Activated CD4-positive, alpha-beta T cell treated with anti-CD3 and anti-CD28 coated beads, Interleukin-10, Interleukin-2, amounts not matched to agents 100 ng/mL and 50 ng/mL, durations not matched to agents 16 hours and 8 hours (primary cell): ENCODE results near the gene PLEKHA8.
"Not testable (repeated sequence)": the region's sequence is repeated elsewhere in the genome, so short reads cannot be mapped to it uniquely, and the experiment has no call there.

Source experiments
- DNase-seq: peaks from one replicate; pipeline ENCODE4 v3.0.0-alpha.2; 2020

Gene PLEKHA8

GRCh38 chr7:30068117-30068516 lies 39.9 kb downstream of the PLEKHA8 start:
- DNase-seq, result no peak

DNA sequence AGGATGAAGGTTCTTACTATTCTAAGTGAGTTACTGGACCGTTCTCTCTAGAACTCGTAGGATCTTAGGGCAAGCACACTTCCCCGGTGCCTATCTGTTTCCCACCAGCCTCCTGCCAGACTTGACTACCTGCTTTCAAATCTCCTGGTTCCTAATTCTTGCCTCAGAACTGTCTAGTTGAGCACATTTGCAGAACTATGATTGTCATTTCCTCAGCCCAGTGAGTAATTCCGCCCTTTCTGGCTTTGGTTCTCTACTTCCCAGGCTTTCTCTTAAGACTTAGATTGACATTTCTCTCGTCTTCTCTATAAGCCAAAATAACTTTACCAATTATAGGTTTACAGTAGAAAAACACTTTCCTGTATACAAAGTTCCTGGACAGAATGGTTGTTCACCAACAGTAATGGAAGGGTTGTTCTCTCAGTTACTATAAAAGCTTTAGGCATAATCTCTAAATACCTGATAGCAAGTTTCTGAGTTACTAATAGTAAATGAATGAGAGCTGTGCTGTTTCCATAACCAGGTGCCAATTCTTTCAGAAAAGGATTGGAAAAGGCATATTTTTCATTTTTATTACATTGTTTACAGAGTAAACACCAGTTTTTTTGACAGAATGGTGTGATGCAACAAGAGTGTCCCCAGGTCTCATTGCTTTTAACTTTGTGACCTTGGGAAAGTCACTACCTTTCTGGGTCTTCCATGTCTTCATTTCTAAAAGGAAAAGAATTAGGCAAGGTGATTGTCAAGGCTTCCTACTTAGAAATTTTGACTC lies 41.1 kb downstream of the PLEKHA8 start:
- DNase-seq, result no peak

DNA sequence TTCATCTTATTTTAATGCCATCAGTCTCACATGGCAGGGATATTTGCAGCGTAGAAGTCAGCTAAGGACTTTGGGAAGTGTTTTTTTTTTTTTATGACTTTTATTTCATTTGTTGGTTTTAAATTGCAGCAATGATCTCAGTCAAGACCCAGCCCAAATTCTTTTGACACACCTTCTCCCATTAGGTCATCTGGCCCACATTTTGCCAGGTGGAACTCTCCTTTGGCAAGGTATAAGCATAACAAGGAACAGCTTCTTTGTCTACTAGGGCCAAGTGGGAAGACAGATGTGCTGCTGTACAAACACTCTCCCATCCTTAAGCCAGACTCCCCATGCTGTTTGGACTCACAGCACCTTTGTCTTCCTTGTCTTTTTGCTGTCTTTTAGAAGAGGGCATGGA lies 41.8 kb downstream of the PLEKHA8 start:
- DNase-seq, result no peak

DNA sequence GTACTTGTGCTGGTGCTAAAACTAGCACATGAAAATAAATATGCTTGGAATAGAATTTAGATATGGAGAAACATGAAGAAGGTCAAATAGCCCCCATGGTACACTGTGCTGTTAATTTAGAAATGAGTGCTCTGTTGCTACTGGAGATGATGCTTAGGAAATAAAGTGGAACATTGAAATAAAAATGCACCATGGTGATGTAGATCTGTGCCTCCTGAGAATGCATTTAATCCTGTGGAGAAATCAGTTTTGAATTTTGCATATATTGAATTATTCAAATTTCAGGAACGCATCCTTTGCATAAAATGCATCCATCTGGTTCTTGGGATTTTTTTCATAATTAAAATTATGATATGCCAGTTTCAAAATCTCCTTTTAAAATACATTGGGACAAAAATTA lies 44.5 kb downstream of the PLEKHA8 start:
- DNase-seq, result no peak

DNA sequence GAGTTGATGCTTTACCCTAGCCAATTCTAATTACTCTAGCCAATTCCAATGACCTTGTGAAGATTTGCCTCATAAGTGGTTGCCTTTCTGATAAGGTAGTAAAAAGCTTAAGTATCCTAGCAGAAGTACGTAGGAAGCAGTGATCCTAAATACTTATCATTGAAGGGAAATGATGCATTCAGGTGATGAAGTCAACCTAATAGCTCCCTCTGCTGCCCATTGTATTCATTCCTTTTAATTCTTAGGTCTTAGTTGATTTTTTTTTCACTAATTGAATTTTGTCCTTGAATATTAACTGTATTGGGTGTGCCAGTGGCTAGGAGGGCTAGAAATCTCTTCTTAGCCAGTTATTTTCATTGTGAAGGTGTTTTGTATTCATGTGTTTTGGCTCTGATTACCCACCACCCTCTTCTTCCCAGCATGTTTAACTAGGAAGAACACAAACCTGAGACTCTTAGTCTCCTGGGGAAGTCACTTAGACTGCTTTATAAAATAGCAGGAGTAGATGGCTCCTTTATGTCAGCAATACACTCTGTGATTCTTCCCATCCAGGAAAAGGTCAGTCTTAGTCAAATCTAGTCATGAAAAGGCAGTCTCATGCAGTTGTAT lies 46.3 kb downstream of the PLEKHA8 start:
- peak; percentile 8 for DNase-seq

DNA sequence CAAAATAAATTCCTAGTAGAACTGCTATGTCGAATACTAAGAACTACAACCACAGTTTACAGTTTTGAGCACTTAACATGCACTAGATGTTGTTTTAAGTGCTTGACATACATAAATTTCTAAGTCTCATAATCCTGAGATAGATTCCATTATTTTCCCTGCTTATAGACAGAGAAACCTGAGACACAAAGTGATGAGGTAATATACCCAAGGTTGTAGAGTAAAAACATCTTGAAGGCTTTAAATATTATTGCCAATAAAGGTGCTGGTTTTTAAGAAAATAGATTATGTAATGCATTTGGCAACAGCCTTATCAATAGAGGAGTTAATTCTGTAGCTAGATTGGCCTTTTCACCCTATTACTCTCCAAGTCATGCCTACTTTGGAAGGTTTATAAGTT lies 48.2 kb downstream of the PLEKHA8 start:
- no peak for DNase-seq

- DNase-seq, result no peak
Measured at GRCh38 chr7:30078280-30078679, 50.1 kb downstream of the PLEKHA8 start.

DNA sequence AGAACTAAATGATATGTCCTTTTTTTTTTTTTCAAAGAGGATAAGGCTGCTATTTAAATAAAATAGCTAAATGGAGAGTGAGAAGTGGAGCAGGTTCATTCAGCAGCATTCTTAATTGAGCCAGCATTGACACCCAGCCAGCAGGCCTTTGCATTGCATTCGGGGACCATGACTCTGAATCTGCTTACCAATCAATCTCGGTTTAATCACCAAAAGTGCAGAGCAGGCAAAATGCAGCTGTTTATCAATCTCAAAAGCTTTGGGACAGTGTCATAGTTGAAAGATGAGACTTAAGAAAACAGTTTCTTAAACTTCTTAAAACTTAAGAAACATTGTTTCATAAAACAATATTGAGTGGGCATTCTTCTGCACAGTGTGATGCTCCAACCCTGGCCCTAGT lies 51.7 kb downstream of the PLEKHA8 start:
- no peak for DNase-seq

GRCh38 chr7:30080818-30081217 lies 52.6 kb downstream of the PLEKHA8 start:
- DNase-seq, result no peak

- DNase-seq, result no peak
Measured at GRCh38 chr7:30082686-30083085, 54.5 kb downstream of the PLEKHA8 start.

DNA sequence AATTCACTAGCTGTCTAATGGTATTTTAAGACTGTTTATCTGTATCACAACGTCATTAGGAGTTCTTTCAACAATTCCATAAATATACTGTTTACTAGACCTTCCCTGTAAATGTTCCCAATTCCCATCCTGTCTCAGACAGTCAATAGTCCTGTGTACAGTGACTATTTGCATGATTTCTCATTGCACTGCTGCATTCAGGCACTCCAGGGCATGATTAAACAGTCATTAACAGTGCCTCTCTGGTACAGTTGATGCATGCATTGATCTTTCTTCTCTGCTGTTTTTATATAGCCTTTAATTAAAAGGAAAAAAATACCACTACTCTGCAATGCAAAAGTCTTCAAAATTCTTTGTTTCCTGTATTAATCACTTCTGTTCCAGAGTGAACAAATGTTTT lies 55.1 kb downstream of the PLEKHA8 start:
- DNase-seq, result no peak

- DNase-seq, result no peak
Measured at GRCh38 chr7:30084212-30084611, 56.0 kb downstream of the PLEKHA8 start.

GRCh38 chr7:30086529-30086928 lies 58.3 kb downstream of the PLEKHA8 start:
- no peak for DNase-seq

GRCh38 chr7:30087371-30087770 lies 59.2 kb downstream of the PLEKHA8 start:
- DNase-seq, result no peak

DNA sequence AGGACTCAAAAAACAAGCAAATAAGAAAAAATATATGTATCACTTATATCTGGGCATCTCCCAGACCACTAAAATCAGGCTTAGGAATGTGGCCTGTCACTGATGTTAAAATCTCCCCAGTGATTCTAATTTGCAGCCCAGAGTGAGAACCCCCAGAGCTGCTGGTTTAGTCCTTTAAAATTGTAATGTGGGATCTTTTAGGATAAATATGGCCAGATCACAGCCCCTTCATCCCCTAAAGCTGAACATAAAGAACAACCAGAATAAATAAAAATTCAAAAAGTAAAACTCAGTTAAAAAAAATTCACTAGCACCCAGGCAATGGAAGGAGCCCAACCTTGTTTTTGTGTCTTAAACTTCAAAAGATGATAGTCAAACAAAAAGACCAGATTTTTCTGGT lies 60.1 kb downstream of the PLEKHA8 start:
- DNase-seq, result no peak

DNA sequence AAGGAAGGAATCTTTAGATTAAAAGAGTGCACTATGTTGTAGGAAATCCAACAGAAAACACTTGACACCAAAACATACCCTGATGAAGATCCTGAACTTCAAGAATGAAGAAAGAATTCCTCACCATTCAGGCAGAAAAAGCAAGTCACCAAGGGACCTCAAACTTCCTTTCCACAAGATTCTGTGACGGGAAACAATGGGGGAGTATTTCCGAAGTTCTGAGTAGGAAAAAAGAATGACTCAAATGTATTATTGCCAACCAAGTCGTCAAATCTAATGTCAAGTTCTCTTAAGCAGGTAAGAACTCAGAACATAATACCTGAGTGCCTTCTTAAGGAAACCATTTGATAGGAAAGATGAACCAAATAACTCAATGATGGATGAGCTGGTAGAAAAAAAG lies 61.9 kb downstream of the PLEKHA8 start:
- DNase-seq, result no peak

DNA sequence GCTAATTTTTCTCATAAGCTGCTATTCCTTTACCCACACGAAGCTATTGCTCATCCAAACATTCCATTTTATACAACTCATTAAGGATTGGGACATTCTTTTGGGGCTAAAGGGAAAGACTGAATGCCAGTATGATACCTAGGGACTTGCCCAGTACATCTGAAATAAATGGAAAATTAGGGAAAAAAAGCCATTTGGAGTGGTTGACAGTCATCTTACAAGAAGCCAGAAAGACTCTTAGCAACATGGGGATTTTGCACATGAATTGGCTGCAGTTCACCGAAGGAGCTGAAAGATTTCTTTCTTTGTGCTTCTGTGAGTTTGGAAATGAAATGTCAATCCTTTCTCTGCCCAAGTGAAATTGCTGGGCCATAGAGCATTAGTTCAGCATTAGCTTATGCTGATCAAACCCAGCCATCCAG lies 63.3 kb downstream of the PLEKHA8 start:
- DNase-seq, result no peak

DNA sequence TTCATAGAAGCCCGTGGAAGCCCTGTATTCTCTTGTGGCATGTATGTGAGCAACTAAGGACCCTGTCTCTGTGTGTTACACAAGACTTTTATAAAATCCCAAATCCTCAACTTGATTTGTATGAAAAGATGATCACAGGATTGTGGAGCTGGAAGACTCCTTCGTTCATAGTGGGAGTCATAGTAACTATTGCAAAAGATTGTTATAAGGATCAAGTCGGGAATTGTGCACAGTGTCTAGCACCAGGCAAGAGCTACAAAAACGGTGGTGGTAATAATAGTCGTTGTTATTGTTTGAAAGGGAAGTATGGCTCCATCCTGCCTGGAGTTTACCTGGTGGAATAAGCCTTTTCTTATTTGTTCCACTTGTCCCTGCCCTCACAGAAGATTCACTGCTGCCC lies 63.8 kb downstream of the PLEKHA8 start:
- DNase-seq, result no peak

DNA sequence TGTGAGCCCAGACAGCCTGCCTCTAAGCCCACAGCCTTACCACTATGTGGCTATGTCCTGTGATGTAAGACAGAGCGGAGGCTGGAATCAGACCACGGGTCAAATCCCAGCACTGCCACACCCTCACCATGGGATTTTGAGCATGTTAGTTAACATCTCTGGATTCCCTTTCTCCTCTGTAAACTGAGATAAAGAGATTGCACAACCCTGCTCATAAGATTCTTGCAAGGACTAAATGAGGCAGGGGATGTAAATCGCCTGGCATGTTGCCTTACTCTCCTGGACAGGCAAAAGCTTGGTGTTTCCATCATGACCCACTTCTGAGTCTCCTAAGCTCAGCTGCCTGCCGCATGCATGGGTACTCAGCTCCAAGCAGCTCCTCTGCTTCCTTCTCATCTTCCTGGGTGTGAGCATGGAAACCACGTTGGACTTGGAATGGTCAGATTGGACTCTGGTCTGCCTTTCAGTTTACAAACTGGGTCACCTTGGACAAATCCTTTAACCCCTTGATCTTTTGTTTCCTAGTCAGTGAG lies 65.3 kb downstream of the PLEKHA8 start:
- no peak for DNase-seq

- DNase-seq, result not testable (repeated sequence)
Measured at GRCh38 chr7:30098599-30098998, 70.4 kb downstream of the PLEKHA8 start.

DNA sequence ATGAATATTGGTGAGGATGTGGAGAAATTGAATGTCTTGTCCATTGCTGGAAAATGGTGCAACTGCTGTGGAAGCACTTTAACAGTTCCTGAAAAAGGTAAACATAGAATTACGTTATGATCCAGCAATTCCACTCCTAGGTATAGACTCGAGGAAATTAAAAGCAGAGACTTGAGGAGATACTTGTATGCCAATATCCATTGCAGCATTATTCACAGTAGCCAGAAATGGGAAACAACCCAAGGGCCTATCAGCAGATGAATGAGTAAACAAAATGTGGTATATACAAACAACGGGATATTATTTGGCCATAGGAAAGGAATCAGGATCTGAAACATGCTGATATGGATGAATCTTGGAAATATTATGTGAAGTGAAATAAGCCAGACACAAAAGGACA lies 74.1 kb downstream of the PLEKHA8 start:
- DNase-seq, result no peak

- no peak for DNase-seq
Measured at GRCh38 chr7:30104157-30104556, 75.9 kb downstream of the PLEKHA8 start.

- DNase-seq, result no peak
Measured at GRCh38 chr7:30112103-30112713, 84.0 kb downstream of the PLEKHA8 start.

DNA sequence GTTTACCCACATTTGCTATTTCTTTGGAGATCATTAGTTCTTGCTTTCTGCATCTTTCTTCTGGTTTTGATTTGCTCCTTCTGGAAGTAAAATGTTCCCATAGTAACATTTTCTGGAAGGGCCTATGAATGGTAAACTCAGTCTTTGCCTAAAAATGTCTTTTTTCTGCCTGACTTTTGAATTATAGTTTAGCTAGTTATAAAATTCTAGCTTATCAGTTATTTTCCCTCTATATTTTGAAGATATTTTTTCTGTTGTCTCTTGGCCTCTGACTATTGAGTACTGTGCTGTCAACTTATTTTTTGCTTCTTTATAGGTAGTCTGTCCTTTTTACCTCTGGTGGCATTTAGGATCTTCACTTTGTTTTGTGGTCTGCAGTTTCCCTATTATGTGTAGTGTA lies 84.9 kb downstream of the PLEKHA8 start:
- DNase-seq, result no peak
